GM12865 (cell line): ENCODE measurements around the gene HYCC1.
"Not testable (repeated sequence)": the region's sequence is repeated elsewhere in the genome, so short reads cannot be mapped to it uniquely, and the experiment has no call there.

Experiments used
- DNase-seq: peaks from one replicate; pipeline ENCODE4 v3.0.0; 2010; ENCODE audit warnings: low read depth
- H3K4me3 ChIP-seq: 2 replicates; pipeline ENCODE4 v1.5.1; 2011; ENCODE audit warnings: mild to moderate bottlenecking, low read depth, low read length, control low read depth
- TF ChIP-seq, protein P1 (sequence below): IDR thresholded peaks from 2 replicates; pipeline ENCODE4 v1.5.1; 2011; ENCODE audit warnings: low read length, control low read depth, low read depth, inconsistent platforms; ENCODE audit not compliant: insufficient read depth; ENCODE audit errors: missing control alignments

Gene HYCC1

DNA sequence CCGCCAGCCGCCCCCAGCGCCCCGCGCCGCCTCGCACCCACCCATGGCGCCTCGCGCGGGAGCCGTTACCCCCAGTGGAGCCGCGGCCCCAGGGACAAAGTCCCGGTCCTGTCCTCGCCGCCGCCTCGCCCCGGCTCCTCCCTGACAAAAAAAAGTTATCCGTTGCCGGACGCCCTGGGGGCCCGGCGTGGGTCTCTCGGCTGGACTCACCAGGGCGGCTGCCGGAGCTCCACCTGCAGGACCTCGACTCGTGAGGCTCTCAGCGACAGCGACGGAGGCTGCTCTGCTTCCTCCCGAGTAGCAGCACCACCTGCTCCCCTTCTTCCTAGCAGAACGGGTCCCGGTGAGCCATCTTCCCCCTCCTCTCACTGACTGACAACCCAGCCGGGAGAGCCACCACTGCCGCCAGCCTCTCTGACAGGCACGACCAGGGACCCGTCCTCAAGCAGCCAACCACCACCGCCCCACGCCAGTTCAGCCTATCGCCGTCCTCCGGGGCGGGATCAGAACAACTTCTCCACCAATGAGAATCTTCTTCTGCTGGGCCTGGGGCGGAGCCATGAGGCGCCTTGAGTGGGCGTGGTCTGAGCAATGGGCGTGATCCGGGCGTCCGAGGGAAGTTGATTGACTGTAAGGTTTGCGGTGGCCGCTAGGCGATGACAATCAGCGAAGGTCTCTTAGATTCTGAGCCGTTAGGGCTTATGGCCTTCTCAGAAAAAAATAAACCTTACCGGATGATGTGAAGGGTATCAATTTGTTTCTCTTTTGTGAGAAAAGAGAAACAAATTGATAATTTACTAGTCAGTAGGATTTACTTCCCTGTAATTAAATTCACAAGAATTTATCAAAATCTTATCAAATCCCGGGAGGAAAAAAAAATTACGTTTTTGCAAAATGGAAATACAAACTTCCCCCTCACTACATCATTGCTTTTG lies at the start of gene HYCC1:
HYCC1 (minus strand) TSS at position 416 of the 935 bp plus-strand sequence. CDS start 23,019 bp downstream, outside the sequence.
- DNase-seq, result peak; percentile 99
- TF ChIP-seq, protein P1, sequence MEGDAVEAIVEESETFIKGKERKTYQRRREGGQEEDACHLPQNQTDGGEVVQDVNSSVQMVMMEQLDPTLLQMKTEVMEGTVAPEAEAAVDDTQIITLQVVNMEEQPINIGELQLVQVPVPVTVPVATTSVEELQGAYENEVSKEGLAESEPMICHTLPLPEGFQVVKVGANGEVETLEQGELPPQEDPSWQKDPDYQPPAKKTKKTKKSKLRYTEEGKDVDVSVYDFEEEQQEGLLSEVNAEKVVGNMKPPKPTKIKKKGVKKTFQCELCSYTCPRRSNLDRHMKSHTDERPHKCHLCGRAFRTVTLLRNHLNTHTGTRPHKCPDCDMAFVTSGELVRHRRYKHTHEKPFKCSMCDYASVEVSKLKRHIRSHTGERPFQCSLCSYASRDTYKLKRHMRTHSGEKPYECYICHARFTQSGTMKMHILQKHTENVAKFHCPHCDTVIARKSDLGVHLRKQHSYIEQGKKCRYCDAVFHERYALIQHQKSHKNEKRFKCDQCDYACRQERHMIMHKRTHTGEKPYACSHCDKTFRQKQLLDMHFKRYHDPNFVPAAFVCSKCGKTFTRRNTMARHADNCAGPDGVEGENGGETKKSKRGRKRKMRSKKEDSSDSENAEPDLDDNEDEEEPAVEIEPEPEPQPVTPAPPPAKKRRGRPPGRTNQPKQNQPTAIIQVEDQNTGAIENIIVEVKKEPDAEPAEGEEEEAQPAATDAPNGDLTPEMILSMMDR, result peak; percentile 60

DNA sequence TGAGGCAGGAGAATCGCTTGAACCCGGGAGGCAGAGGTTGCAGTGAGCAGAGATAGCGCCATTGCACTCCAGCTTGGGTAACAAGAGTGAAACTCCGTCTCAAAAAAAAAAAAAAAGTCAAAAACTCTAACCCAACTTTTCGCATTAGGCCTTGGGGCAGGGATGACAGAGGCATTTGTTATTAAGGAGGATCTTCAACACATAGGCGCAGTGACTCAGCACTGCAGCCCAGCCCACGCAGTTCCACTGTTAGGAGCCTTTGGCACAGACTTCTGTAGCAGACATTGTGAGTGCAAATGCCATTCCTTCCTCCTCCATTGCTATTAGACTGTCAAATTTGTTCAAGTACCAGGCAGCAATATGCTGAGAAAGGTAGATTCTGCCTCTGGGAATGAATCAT lies 48.5 kb upstream of the HYCC1 start:
- H3K4me3 ChIP-seq, result no peak overlapping the region
- TF ChIP-seq, protein P1, result no peak
- DNase-seq, result no peak

More for the DNA sequence above, at the start of gene HYCC1:
- peak within 1 kb of the TSS; percentile 66 for H3K4me3 ChIP-seq

DNA sequence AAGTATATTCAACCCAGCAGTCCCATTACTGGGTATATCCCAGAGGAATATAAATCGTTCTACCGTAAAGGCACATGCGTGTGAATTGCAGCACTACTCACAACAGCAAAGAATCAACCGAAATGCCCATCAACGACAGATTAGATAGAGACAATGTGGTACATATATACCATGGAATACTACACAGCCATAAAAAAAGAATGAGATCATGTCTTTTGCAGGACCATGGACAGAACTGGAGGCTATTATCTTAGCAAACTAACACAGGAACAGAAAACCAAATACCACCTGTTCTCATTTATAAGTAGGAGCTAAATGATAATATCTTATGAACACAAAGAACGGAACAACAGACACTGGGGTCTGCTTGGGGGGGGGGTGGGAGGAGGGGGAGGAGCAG lies 47.4 kb upstream of the HYCC1 start:
- DNase-seq, result no peak
- no peak overlapping the region for H3K4me3 ChIP-seq
- TF ChIP-seq, protein P1, result no peak

DNA sequence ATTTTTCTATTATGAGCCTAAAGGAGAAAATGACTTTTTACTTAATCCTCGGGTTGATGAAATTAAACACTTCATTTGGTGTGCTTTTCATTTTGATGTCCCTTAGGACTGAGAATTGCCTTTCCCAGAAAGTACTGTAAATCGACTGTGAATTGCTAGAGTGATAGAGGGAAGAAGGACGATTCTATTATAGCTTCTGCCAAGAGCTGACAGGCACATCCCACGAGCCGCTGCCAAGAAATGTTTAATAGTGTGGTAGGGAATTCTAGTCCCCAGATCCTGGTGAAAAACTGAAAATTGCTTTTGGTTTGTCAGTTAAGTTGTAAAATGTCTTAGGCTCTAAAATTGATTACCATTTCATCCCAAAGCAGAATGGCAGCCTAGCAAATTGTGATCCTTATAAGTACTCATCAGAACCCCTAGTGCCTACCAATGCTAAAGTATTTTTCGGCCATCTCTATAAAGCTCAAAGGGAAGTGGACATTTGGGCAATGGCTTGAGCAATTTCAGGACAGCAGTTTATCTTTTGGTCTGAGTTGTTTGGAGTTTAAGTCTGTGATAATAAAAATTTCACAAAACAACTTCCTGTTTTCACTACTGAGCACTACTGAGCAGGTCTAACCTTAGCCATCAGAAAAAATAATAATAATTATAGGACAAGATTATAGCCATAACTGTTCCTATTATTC lies 44.6 kb upstream of the HYCC1 start:
- TF ChIP-seq, protein P1, result no peak
- DNase-seq, result no peak
- no peak overlapping the region for H3K4me3 ChIP-seq

DNA sequence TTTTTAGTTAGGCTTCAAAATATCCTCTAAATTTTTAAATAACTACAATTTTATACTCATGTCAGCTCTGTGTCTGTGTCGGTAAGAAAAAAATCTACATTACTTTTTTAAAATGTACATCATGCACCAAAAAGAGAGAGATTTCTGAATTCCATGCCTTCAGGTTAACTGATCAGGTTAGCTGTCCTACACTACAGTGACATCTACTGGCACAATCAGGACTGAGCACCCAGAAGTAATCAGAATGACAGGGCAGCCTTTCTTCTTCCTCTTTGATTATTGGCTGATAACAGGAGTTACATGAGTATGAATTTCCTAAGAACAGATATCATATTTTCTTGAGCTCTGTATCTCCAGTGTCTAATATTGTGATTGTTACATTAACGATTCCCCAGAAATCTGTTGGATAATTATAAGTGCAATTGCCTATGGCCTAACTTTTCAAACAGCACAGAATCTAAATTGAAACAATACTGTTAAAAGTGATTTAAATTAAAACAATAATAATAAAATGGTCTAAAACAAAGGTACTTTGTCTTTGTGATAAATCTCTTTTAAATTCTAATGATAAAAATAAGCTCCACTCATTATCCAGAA lies 41.8 kb upstream of the HYCC1 start:
- peak; percentile 84 for DNase-seq
- TF ChIP-seq, protein P1, result peak; percentile 92
- no peak overlapping the region for H3K4me3 ChIP-seq

DNA sequence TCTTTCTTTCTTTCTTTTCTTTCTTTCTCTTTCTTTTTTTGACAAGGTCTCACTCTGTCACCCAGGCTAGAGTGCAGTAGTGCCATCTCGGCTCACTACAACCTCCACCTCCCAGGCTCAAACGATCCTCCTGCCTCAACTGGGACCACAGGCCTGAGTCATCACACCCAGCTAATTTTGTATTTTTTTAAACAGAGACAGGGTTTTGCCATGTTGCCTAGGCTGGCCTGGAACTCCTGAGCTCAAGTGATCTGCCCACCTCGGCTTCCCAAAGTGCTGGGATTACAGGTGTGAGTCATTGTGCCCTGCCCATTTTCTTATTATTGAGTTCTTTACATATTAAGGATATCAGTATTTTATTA lies 37.2 kb upstream of the HYCC1 start:
- not testable (repeated sequence) for DNase-seq, H3K4me3 ChIP-seq

DNA sequence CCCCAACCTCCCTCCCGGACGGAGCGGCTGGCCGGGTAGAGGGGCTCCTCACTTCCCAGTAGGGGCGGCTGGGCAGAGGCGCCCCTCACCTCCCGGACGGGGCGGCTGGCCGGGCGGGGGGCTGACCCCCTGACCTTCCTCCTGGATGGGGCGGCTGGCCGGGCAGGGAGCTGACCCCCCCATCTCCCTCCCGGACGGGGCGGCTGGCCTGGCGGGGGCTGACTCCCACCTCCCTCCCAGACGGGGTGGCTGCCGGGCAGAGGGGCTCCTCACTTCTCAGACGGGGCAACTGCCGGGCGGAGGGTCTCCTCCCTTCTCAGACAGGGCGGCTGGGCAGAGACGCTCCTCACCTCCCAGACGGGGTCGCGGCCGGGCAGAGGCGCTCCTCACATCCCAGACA lies 32.4 kb upstream of the HYCC1 start:
- not testable (repeated sequence) for DNase-seq, H3K4me3 ChIP-seq

DNA sequence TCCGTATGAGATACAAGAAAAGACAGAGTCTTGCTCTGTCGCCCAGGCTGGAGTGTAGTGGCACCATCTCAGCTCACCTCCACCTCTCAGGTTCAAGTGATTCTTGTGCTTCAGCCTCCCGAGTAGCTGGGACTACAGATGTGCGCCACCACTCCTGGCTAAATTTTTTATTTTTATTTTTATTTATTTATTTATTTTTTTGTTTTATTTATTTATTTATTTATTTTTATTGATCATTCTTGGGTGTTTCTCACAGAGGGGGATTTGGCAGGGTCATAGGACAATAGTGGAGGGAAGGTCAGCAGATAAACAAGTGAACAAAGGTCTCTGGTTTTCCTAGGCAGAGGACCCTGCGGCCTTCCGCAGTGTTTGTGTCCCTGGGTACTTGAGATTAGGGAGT lies 31.2 kb upstream of the HYCC1 start:
- DNase-seq, H3K4me3 ChIP-seq: not testable (repeated sequence)
